Bronchial epithelial cell (primary cell): Measurements from ENCODE around the gene ENPP6. TPM values are rescaled to one million over a fixed set of nuclear protein-coding genes. Genes with fewer than 3 reads are reported as not detected.

Source experiments
- DNase-seq: peaks from one replicate; pipeline ENCODE4 v3.0.0-alpha.2; 2010; ENCODE audit warnings: low read depth
- FAIRE-seq: peaks from 2 replicates; lab custom pipeline; 2011; peaks lifted over from hg19 to GRCh38; lab: Jason Lieb, UNC
- H3K27me3 ChIP-seq: 2 replicates; pipeline ENCODE4 v1.5.1; 2011; ENCODE audit warnings: low read length; ENCODE audit not compliant: control insufficient read depth, insufficient read depth
- H3K36me3 ChIP-seq: 2 replicates; pipeline ENCODE4 v1.5.1; 2011; ENCODE audit warnings: low read length; ENCODE audit not compliant: control insufficient read depth, insufficient read depth
- H3K4me3 ChIP-seq: 2 replicates; pipeline ENCODE4 v1.5.1; 2011; ENCODE audit warnings: mild to moderate bottlenecking, low read depth, low read length, control low read depth
- total RNA-seq: library from RNA; depleted of rRNA; stranded (reverse); fragments of >200 nt; gene quantifications from 2 replicates; pipeline ENCODE4 v1.2.1, GENCODE V29; 2014
- TF ChIP-seq, protein P1 (sequence below): IDR thresholded peaks from 2 replicates; pipeline ENCODE4 v1.5.1; 2011; ENCODE audit warnings: mild to moderate bottlenecking, moderate library complexity, low read length, control low read depth, inconsistent platforms; ENCODE audit not compliant: insufficient read depth, severe bottlenecking

Gene ENPP6
- total RNA-seq, 1 donor from 2014 or later = not detected

DNA sequence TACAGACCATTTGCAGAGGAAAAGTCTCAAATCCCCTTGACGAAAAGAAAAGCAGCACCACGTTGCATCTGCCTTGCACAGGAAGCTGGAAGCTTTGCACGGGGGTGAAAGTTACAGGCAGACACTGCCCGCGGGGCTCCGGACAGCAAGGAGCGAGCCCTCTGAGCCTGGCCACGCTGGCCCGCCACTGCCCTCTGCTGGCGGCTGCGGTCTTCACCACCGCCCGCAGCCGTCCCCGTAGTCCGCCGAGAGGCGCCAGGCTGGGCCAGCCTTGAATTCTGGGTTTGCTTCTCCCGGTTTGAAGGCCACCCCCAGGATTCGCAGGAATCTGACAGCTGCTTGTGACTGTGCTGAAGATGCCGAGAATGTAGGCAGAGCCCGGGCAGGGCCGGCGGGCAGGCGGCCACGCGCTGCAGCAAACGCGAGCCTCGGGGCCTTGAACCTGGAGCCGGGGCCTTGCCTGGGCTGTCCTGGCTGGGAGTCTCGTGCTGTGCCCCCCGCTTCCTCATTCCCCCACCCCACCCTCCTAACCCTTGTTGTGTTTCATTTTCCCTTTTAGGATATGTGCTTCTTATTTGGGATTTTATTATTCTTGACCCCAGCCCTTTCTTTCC is 49.2 kb downstream of the ENPP6 start:
- no peaks in the 10 kb centered on the region for H3K36me3 ChIP-seq
- no peak for FAIRE-seq
- DNase-seq = peak; percentile 33
- TF ChIP-seq, protein P1, sequence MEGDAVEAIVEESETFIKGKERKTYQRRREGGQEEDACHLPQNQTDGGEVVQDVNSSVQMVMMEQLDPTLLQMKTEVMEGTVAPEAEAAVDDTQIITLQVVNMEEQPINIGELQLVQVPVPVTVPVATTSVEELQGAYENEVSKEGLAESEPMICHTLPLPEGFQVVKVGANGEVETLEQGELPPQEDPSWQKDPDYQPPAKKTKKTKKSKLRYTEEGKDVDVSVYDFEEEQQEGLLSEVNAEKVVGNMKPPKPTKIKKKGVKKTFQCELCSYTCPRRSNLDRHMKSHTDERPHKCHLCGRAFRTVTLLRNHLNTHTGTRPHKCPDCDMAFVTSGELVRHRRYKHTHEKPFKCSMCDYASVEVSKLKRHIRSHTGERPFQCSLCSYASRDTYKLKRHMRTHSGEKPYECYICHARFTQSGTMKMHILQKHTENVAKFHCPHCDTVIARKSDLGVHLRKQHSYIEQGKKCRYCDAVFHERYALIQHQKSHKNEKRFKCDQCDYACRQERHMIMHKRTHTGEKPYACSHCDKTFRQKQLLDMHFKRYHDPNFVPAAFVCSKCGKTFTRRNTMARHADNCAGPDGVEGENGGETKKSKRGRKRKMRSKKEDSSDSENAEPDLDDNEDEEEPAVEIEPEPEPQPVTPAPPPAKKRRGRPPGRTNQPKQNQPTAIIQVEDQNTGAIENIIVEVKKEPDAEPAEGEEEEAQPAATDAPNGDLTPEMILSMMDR = peak; percentile 100
- H3K4me3 ChIP-seq = no peak overlapping the region
- H3K27me3 ChIP-seq = no peaks in the 10 kb centered on the region

DNA sequence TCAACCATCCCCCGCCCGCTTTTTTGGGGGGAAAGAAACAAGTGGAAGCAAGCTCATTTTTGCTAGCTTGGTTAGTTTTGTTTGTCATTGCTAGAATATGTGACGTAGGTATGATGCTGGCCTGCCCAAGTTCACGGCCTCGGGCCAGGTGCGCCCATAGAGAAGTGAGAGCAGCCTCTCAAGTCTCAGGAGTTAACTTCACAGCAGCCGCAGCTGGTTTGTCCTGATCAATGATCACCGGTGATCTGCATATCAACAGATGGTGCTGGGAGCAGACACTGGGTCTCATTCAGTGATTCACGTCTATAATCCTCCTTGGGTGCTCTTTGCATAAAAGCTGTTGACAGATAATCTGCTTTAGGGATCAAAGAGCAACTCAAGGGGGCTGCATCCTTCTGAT is 50.1 kb downstream of the ENPP6 start:
- DNase-seq (no peak), FAIRE-seq (no peak)
- Histone ChIP-seq H3K27me3 (no peaks in the 10 kb centered on the region), H3K4me3 (no peak overlapping the region), H3K36me3 (no peaks in the 10 kb centered on the region)
- TF ChIP-seq, protein P1 = no peak

DNA sequence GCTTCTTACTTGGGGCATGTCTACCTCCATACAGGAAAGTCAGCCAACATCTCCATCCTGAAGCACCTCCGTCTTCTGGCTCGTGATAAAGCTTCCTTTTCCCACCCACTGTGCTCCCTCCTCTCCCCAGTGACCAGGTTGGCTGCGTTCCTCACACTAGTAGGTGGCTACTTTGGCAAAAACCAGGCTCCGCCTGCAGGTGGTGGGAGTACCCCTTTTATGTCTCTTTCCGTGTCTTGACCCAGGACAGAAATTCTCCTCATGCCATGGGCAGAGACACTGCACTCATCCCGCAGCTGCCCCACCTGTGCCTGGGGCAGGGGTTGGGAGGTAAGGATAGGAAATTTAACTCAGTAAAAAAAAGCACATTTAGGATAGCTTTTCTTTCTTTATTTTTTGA is 50.9 kb downstream of the ENPP6 start:
- Histone ChIP-seq H3K4me3 (no peak overlapping the region), H3K36me3 (no peaks in the 10 kb centered on the region), H3K27me3 (no peaks in the 10 kb centered on the region)
- TF ChIP-seq, protein P1 = no peak
- FAIRE-seq (no peak), DNase-seq (no peak)

DNA sequence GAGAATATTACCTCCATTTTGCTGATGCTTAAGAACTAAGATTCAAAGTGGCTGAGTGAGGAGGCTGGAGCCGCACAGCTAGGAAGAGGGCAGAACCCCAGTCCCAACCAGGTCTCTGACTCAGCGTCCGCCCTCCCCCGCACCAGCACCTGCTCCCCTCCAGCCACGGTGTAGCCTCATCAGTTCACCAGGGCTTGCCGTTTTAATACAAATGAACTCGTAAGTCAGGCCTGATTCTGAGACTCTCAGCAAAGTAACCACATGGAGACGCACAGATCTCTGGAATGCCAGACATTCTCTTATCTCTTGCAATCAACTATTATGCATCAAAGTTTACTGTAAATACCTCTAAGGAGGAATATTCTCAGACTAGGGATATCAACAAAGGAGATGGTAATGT is 52.4 kb downstream of the ENPP6 start:
- FAIRE-seq = no peak
- Histone ChIP-seq H3K36me3 (no peaks in the 10 kb centered on the region), H3K4me3 (no peak overlapping the region), H3K27me3 (no peaks in the 10 kb centered on the region)
- no peak for DNase-seq
- TF ChIP-seq, protein P1 = no peak

DNA sequence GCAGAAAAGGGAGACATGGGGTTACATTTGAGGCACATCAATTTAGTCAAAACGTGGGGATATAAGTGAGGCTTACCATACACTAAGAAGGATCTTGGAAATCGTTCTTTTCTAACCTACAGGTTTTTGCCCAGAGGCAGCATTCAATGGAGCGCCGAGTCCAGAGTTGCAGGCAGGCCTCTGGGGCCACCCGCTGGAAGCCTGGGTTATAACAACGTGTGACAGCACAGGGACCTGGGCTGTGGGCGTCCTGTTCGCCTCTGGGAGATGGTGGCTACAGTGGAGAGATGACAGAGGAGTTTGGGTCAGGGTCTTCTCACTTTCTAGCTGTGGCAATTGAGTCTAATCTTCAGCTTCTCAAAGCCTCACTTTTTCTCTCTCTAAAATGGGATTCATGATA is 53.9 kb downstream of the ENPP6 start:
- peak; percentile 36 for DNase-seq
- Histone ChIP-seq H3K4me3 (no peak overlapping the region), H3K27me3 (no peaks in the 10 kb centered on the region), H3K36me3 (no peaks in the 10 kb centered on the region)
- TF ChIP-seq, protein P1 = peak; percentile 84
- FAIRE-seq = no peak

DNA sequence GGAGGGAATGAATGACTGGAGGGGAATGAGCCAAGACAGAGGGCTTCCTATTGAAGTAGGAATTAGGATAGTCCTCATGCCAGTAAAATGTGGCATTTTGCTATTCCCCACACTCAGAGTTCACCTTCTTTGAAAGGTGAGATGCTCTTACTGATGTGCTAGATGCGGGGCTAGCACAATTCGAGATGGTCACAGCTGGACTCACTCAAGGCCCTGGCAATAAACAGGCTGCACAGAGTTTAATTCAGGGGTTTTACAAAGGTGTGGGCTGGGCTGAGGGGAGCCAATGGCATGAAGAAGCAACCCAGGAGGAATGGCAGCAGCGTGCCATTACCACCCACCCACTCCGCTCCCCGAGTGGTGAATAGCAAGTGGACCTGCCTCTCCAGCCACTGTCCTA is 55.1 kb downstream of the ENPP6 start:
- DNase-seq = no peak
- Histone ChIP-seq H3K36me3 (no peaks in the 10 kb centered on the region), H3K4me3 (no peak overlapping the region), H3K27me3 (no peaks in the 10 kb centered on the region)
- no peak for FAIRE-seq
- TF ChIP-seq, protein P1 = no peak
